ENCODE measurements around the gene BEND7. TPM values are rescaled to one million over a fixed set of nuclear protein-coding genes. Genes with fewer than 3 reads are reported as not detected.

The BEND7 gene
- polyA plus RNA-seq, 1 donor (not counting 4 experiments of a cell fraction or from before 2014, with no cell fraction given) = 4.4 TPM

DNA sequence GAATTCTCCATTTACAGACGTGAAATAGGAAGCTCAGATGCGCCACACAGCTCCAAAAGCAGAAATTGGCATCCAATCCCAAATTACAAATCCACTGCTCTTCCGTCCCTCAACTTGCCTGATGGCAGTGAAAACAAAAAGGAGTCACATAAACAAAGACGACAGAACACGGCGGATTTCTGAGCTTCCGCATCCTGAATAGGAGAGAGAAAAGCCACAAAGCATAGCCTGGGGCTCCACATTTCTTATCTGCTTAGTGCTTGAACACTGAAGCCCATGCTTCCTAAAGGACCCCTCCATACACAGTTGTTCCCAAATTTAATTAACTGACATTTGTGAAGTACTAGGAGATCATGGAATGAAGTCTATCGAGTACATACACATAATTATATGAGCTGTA lies 32.6 kb downstream of the BEND7 start:
- dilution Hi-C loops (cut with MboI; ENCODE audit: extremely low pct_ligation_motif_present, low sequenced_read_pairs) = no loop called here
- no peaks in the 10 kb centered on the region for H3K27me3 ChIP-seq (ENCODE audit: control insufficient read depth, extremely low read depth, insufficient read depth, low read length)

DNA sequence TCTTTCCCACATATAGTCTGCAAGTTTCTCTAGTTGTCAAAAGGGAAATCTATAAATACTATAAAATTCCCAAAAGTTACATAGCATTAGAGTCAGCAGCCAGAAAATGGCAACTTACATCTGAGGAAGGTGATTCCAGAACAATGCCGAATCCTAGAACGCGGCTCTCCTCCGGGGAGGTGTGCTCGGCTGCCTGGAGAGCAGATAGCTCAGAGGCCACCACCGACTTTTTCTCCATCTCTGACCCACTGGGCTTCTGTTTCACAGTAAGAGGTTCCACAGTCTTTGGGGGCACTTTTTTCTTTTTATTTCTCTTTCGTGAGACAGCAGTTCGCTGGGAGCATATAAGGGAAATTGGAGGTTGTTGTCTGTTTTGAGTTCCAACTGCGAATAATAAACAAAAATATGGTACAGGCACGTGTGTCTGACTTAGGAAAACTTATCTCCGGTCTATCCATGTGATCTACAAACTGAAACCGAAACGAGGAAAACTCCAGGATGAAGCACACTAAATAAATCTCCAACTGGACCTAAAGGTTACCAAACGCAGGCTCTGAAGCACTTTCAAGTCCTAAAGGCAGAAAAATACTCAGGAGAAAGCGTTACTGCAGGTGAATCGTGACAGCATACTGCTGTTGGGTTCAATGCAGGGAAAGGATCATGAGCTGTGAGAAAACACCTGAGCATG lies 36.2 kb downstream of the BEND7 start:
- no peaks in the 10 kb centered on the region for H3K36me3 ChIP-seq (ENCODE audit: control insufficient read depth in 2 of 2, extremely low read depth in 1 of 2, insufficient read depth in 2 of 2, low read length in 2 of 2)
- no peak for FAIRE-seq
- no peak overlapping the region for H3K27ac ChIP-seq (ENCODE audit: control insufficient read depth, insufficient read depth, low read length)
- H3K9ac ChIP-seq (ENCODE audit: control insufficient read depth, extremely low read depth, insufficient read depth, low read length) = no peak overlapping the region
- no peaks in the 10 kb centered on the region for H3K27me3 ChIP-seq (ENCODE audit: control insufficient read depth, extremely low read depth, insufficient read depth, low read length)
- TF ChIP-seq, protein P1, sequence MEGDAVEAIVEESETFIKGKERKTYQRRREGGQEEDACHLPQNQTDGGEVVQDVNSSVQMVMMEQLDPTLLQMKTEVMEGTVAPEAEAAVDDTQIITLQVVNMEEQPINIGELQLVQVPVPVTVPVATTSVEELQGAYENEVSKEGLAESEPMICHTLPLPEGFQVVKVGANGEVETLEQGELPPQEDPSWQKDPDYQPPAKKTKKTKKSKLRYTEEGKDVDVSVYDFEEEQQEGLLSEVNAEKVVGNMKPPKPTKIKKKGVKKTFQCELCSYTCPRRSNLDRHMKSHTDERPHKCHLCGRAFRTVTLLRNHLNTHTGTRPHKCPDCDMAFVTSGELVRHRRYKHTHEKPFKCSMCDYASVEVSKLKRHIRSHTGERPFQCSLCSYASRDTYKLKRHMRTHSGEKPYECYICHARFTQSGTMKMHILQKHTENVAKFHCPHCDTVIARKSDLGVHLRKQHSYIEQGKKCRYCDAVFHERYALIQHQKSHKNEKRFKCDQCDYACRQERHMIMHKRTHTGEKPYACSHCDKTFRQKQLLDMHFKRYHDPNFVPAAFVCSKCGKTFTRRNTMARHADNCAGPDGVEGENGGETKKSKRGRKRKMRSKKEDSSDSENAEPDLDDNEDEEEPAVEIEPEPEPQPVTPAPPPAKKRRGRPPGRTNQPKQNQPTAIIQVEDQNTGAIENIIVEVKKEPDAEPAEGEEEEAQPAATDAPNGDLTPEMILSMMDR (optimal IDR thresholded peaks at IDR 0.05 in 1 of 3, IDR thresholded peaks at IDR 0.05 in 1 of 3, conservative IDR thresholded peaks at IDR 0.05 in 1 of 3; ENCODE audit: extremely low read depth in 1 of 3, insufficient read depth in 2 of 3, low read length in 3 of 3) = no peak
- TF ChIP-seq EZH2 (IDR thresholded peaks at IDR 0.05; ENCODE audit: low read length) = no peak
- H3K9me3 ChIP-seq (ENCODE audit: control insufficient read depth, low read depth, low read length) = no peaks in the 10 kb centered on the region
- no peak overlapping the region for H3K4me2 ChIP-seq (ENCODE audit: control insufficient read depth, extremely low read depth, insufficient read depth, low read depth, low read length)
- DNase-seq (ENCODE audit: low read depth, low spot score) = no peak
- no peaks in the 10 kb centered on the region for H3K9me1 ChIP-seq (ENCODE audit: control insufficient read depth, extremely low read depth, insufficient read depth, low read length)
- H3K4me3 ChIP-seq (ENCODE audit: control insufficient read depth in 2 of 3, extremely low read depth in 1 of 3, insufficient read depth in 2 of 3, low read depth in 1 of 3, low read length in 3 of 3) = no peak overlapping the region
- no peaks in the 10 kb centered on the region for H4K20me1 ChIP-seq (ENCODE audit: control insufficient read depth, extremely low read depth, insufficient read depth, low read length)
- no peaks in the 10 kb centered on the region for H3K79me2 ChIP-seq (ENCODE audit: control insufficient read depth, insufficient read depth, low read length)
- no peaks in the 10 kb centered on the region for H3K4me1 ChIP-seq (ENCODE audit: control insufficient read depth, extremely low read depth, insufficient read depth, low read length)
- H2AFZ ChIP-seq (ENCODE audit: control insufficient read depth, low read length) = no peak overlapping the region
- dilution Hi-C loops (cut with MboI; ENCODE audit: extremely low pct_ligation_motif_present, low sequenced_read_pairs) = no loop called here

More for the DNA sequence above, 32.6 kb downstream of the BEND7 start:
- no peak overlapping the region for H2AFZ ChIP-seq (ENCODE audit: control insufficient read depth, low read length)
- no peaks in the 10 kb centered on the region for H3K9me1 ChIP-seq (ENCODE audit: control insufficient read depth, extremely low read depth, insufficient read depth, low read length)
- H3K9me3 ChIP-seq (ENCODE audit: control insufficient read depth, low read depth, low read length) = no peaks in the 10 kb centered on the region
- no peak overlapping the region for H3K4me3 ChIP-seq (ENCODE audit: control insufficient read depth in 2 of 3, extremely low read depth in 1 of 3, insufficient read depth in 2 of 3, low read depth in 1 of 3, low read length in 3 of 3)
- H3K36me3 ChIP-seq (ENCODE audit: control insufficient read depth in 2 of 2, extremely low read depth in 1 of 2, insufficient read depth in 2 of 2, low read length in 2 of 2) = no peaks in the 10 kb centered on the region
- no peaks in the 10 kb centered on the region for H3K4me1 ChIP-seq (ENCODE audit: control insufficient read depth, extremely low read depth, insufficient read depth, low read length)
- H4K20me1 ChIP-seq (ENCODE audit: control insufficient read depth, extremely low read depth, insufficient read depth, low read length) = no peaks in the 10 kb centered on the region
- no peak overlapping the region for H3K4me2 ChIP-seq (ENCODE audit: control insufficient read depth, extremely low read depth, insufficient read depth, low read depth, low read length)
- FAIRE-seq (no peak), DNase-seq (ENCODE audit: low read depth, low spot score) (no peak)
- TF ChIP-seq, protein P1 (optimal IDR thresholded peaks at IDR 0.05 in 1 of 3, IDR thresholded peaks at IDR 0.05 in 1 of 3, conservative IDR thresholded peaks at IDR 0.05 in 1 of 3; ENCODE audit: extremely low read depth in 1 of 3, insufficient read depth in 2 of 3, low read length in 3 of 3) = no peak
- no peak for TF ChIP-seq EZH2 (IDR thresholded peaks at IDR 0.05; ENCODE audit: low read length)
- no peaks in the 10 kb centered on the region for H3K79me2 ChIP-seq (ENCODE audit: control insufficient read depth, insufficient read depth, low read length)
- H3K9ac ChIP-seq (ENCODE audit: control insufficient read depth, extremely low read depth, insufficient read depth, low read length) = no peak overlapping the region
- H3K27ac ChIP-seq (ENCODE audit: control insufficient read depth, insufficient read depth, low read length) = no peak overlapping the region
